SK-N-SH (cell line): Measurements from ENCODE around the gene NF2. TPM values are rescaled to one million over a fixed set of nuclear protein-coding genes. Genes with fewer than 3 reads are reported as not detected.

ENCODE experiments used
- CTCF ChIA-PET: fragments of 300-600, 350-600 bp; formaldehyde crosslinking; extraction: SDS; loops from one replicate; lab custom pipeline; 2021; lab: Yijun Ruan, JAX
- POLR2A ChIA-PET: fragments of 350-600 bp; sonication (Branson Sonifier 250); formaldehyde crosslinking; extraction: SDS; loops from one replicate; lab custom pipeline; 2020; ENCODE audit warnings: antibody characterized with exemption, inconsistent platforms; lab: Yijun Ruan, JAX
- DNase-seq: peaks from one replicate; pipeline ENCODE4 v3.0.0; 2012
- H2AFZ ChIP-seq: fragments of 200-600 bp; sonication (generic); 2 replicates; pipeline ENCODE4 v1.8.1; 2016; ENCODE audit warnings: antibody characterized with exemption, mild to moderate bottlenecking, low read depth
- H3F3A ChIP-seq: fragments of 200-600 bp; sonication (generic); replicated peaks from 2 replicates; pipeline ENCODE3; 2016; ENCODE audit warnings: antibody characterized with exemption, mild to moderate bottlenecking; ENCODE audit not compliant: insufficient read depth
- H3K27ac ChIP-seq, 2 experiments: fragments of 200-500 bp in 1 of 2; fragments of 200-600 bp in 1 of 2; sonication (Bioruptor generic) in 1 of 2; sonication (generic), shearing (Covaris generic) in 1 of 2; 2 replicates each; pipeline versions ENCODE4 v1.5.1 to v1.6.1; 2014 to 2016; ENCODE audit warnings: low read depth in 2 of 2, inconsistent platforms in 1 of 2, low read length in 1 of 2, mild to moderate bottlenecking in 1 of 2, mixed read lengths in 1 of 2
- H3K27me3 ChIP-seq: fragments of 200-600 bp; sonication (generic), shearing (Covaris generic); 2 replicates; pipeline ENCODE4 v1.6.1; 2016; ENCODE audit warnings: mixed run types; ENCODE audit not compliant: insufficient read depth
- H3K36me3 ChIP-seq, 2 experiments: fragments of 200-500 bp in 1 of 2; fragments of 200-600 bp in 1 of 2; sonication (Bioruptor generic) in 1 of 2; sonication (generic) in 1 of 2; replicated peaks in 1 of 2; 2 replicates each; pipeline versions ENCODE3 to v1.5.1; 2014 to 2016; ENCODE audit warnings: low read length in 1 of 2, mild to moderate bottlenecking in 1 of 2; ENCODE audit not compliant: insufficient read depth in 2 of 2, control insufficient read depth in 1 of 2
- H3K4me1 ChIP-seq, 2 experiments: fragments of 200-500 bp in 1 of 2; fragments of 200-600 bp in 1 of 2; sonication (Bioruptor generic) in 1 of 2; sonication (generic), shearing (Covaris generic) in 1 of 2; 2 replicates each; pipeline versions ENCODE4 v1.5.1 to v1.6.1; 2014 to 2016; ENCODE audit warnings: low read depth in 1 of 2, low read length in 1 of 2, mixed run types in 1 of 2; ENCODE audit not compliant: insufficient read depth in 2 of 2, control insufficient read depth in 1 of 2
- H3K4me2 ChIP-seq: fragments of 200-600 bp; sonication (generic), shearing (Covaris generic); 2 replicates; pipeline ENCODE4 v1.6.1; 2017; ENCODE audit warnings: mixed run types
- H3K4me3 ChIP-seq, 2 experiments: fragments of 200-500 bp in 1 of 2; fragments of 200-600 bp in 1 of 2; sonication (Bioruptor generic) in 1 of 2; sonication (generic), shearing (Covaris generic) in 1 of 2; 2 replicates each; pipeline versions ENCODE4 v1.5.1 to v1.8.1; 2014 to 2016; ENCODE audit warnings: low read depth in 2 of 2, inconsistent platforms in 1 of 2, low read length in 1 of 2, mild to moderate bottlenecking in 1 of 2, mixed read lengths in 1 of 2, moderate library complexity in 1 of 2
- H3K79me2 ChIP-seq: fragments of 200-600 bp; sonication (generic); 2 replicates; pipeline ENCODE4 v1.8.1; 2017; ENCODE audit warnings: mild to moderate bottlenecking; ENCODE audit not compliant: insufficient read depth
- H3K9ac ChIP-seq: fragments of 200-600 bp; sonication (generic); 2 replicates; pipeline ENCODE4 v1.6.1; 2017; ENCODE audit warnings: mixed run types
- H3K9me2 ChIP-seq: fragments of 200-600 bp; sonication (generic); 2 replicates; pipeline ENCODE4 v1.6.1; 2017; ENCODE audit warnings: mixed run types
- H3K9me3 ChIP-seq: fragments of 200-600 bp; sonication (generic); 2 replicates; pipeline ENCODE4 v1.6.1; 2017; ENCODE audit warnings: mixed run types, mild to moderate bottlenecking, moderate library complexity
- H4K20me1 ChIP-seq: fragments of 200-600 bp; sonication (generic); 2 replicates; pipeline ENCODE4 v1.6.1; 2017; ENCODE audit warnings: mild to moderate bottlenecking, mixed run types; ENCODE audit not compliant: insufficient read depth
- CHD2 ChIP-seq: fragments of 150-350 bp; IDR thresholded peaks from 2 replicates; pipeline ENCODE4 v1.6.1; 2018; ENCODE audit warnings: low read length; ENCODE audit not compliant: partially characterized antibody
- EP300 ChIP-seq, 2 experiments: IDR thresholded peaks; 2 replicates each; pipeline versions ENCODE4 v1.4.0 to v1.6.1; 2012; ENCODE audit warnings: borderline replicate concordance in 1 of 2, low read depth in 1 of 2, low read length in 1 of 2
- FOSL2 ChIP-seq: IDR thresholded peaks from 2 replicates; pipeline ENCODE4 v1.4.0; 2012; ENCODE audit warnings: low read depth, mild to moderate bottlenecking, moderate library complexity, borderline replicate concordance
- FOXM1 ChIP-seq: IDR thresholded peaks from 2 replicates; pipeline ENCODE4 v1.4.0; 2012; ENCODE audit warnings: low read depth, mild to moderate bottlenecking
- GATA2 ChIP-seq: sonication (generic); formaldehyde crosslinking; IDR thresholded peaks from 2 replicates; pipeline ENCODE4 v1.5.0; 2020; ENCODE audit warnings: mild to moderate bottlenecking, missing genetic modification reagents
- IRF3 ChIP-seq: fragments of 150-350 bp; IDR thresholded peaks from 2 replicates; pipeline ENCODE4 v1.6.1; 2016; ENCODE audit warnings: mild to moderate bottlenecking, low read depth, low read length
- JUND ChIP-seq: IDR thresholded peaks from 2 replicates; pipeline ENCODE4 v1.4.0; 2012
- MAX ChIP-seq: IDR thresholded peaks from 2 replicates; pipeline ENCODE4 v1.4.0; 2012; ENCODE audit warnings: low read depth
- NFIC ChIP-seq: IDR thresholded peaks from 2 replicates; pipeline ENCODE4 v1.4.0; 2012; ENCODE audit warnings: borderline replicate concordance
- POLR2AphosphoS5 ChIP-seq: IDR thresholded peaks from 2 replicates; pipeline ENCODE4 v1.6.1; 2012; ENCODE audit warnings: low read depth, low read length
- RAD21 ChIP-seq: IDR thresholded peaks from 2 replicates; pipeline ENCODE4 v1.6.1; 2012; ENCODE audit warnings: mild to moderate bottlenecking, low read length
- SMC3 ChIP-seq: IDR thresholded peaks from 2 replicates; pipeline ENCODE4 v1.6.1; 2012; ENCODE audit warnings: low read depth, low read length, improper control_type of control experiment
- TAF1 ChIP-seq: IDR thresholded peaks from 2 replicates; pipeline ENCODE4 v1.6.1; 2012; ENCODE audit warnings: low read depth, mild to moderate bottlenecking, low read length, moderate library complexity, borderline replicate concordance
- TCF12 ChIP-seq: IDR thresholded peaks from 2 replicates; pipeline ENCODE4 v1.4.0; 2012
- TEAD4 ChIP-seq: IDR thresholded peaks from 2 replicates; pipeline ENCODE4 v1.4.0; 2012; ENCODE audit warnings: mild to moderate bottlenecking, borderline replicate concordance; ENCODE audit not compliant: insufficient read depth
- USF1 ChIP-seq: IDR thresholded peaks from 2 replicates; pipeline ENCODE4 v1.4.0; 2012; ENCODE audit warnings: low read depth, borderline replicate concordance
- USF2 ChIP-seq: fragments of 150-350 bp; IDR thresholded peaks from 2 replicates; pipeline ENCODE4 v1.6.1; 2017; ENCODE audit warnings: antibody characterized with exemption, low read length, low read depth, borderline replicate concordance
- WGBS: methylation state at CpG from one replicate; pipeline ENCODE4 v1.1.6; 2017; ENCODE audit warnings: low lambda C conversion rate; 5-methylcytosine and 5-hydroxymethylcytosine counted together
- polyA plus RNA-seq, 3 experiments: library from polyadenylated mRNA; depleted of rRNA; stranded (reverse); fragments of >200 nt; gene quantifications; 2 replicates each; pipeline ENCODE4 v1.2.3, GENCODE V29; 2012

The NF2 gene
- polyA plus RNA-seq, 1 of the 3 experiments (the other 2 are of a cell fraction), result 44.1 TPM

GRCh38 chr22:29673361-29674066 lies 70.1 kb downstream of the NF2 start:
- H3K36me3 ChIP-seq, result peaks cover 21 to 67% of the 10 kb centered on the region in 2 experiments
- WGBS, result 95% methylated on average over 12 of the region's 14 CpGs

GRCh38 chr22:29674121-29674520 lies 70.7 kb downstream of the NF2 start:
- Histone ChIP-seq H3K27ac (no peak overlapping the region), H3K79me2 (no peaks in the 10 kb centered on the region), H3K4me2 (no peak overlapping the region), H3K36me3 (peaks cover 16 to 68% of the 10 kb centered on the region in 2 experiments), H3K4me3 (no peak overlapping the region), H3K27me3 (no peaks in the 10 kb centered on the region), H3K4me1 (no peaks in the 10 kb centered on the region), H2AFZ (no peak overlapping the region), H4K20me1 (no peaks in the 10 kb centered on the region), H3K9me2 (no peaks in the 10 kb centered on the region), H3K9me3 (no peaks in the 10 kb centered on the region), H3F3A (no peaks in the 10 kb centered on the region), H3K9ac (no peak overlapping the region)
- ChIA-PET POLR2A (no interaction called here), CTCF (interaction anchor here (0.6 to 3.6 kb wide), 4 partner anchors 15 to 414 kb away, joined by 3 to 10 read pairs (median 4); no protein-coding TSS in a partner anchor)
- 96% methylated on average over 8 of the region's 8 CpGs for WGBS
- no peak for DNase-seq
- TF ChIP-seq TEAD4 (no peak), POLR2AphosphoS5 (no peak), CHD2 (no peak), FOSL2 (no peak), USF1 (no peak), TAF1 (no peak), EP300 (IDR thresholded peaks at IDR 0.05; ENCODE audit: borderline replicate concordance in 1 of 2, low read depth in 1 of 2, low read length in 1 of 2) (no peak), SMC3 (no peak), TCF12 (no peak)

More at GRCh38 chr22:29673361-29674066, 70.1 kb downstream of the NF2 start:
- H3K9me2 ChIP-seq, result no peaks in the 10 kb centered on the region
- H4K20me1 ChIP-seq, result no peaks in the 10 kb centered on the region
- no peak overlapping the region for H3K4me2 ChIP-seq
- H3K9ac ChIP-seq, result no peak overlapping the region
- no peaks in the 10 kb centered on the region for H3F3A ChIP-seq
- no peak for TF ChIP-seq FOXM1
- no peak for TF ChIP-seq GATA2 (CRISPR knock-in tag)
- no peak for TF ChIP-seq NFIC
- TF ChIP-seq USF2, result no peak
- TF ChIP-seq RAD21, result no peak
- TF ChIP-seq JUND, result no peak
- TF ChIP-seq FOSL2, result no peak
- TF ChIP-seq IRF3, result no peak
- no peak for TF ChIP-seq MAX
- no peak for DNase-seq
- ChIA-PET CTCF (interaction anchor here (0.6 to 3.6 kb wide), 3 partner anchors 9 to 48 kb away, joined by 3 to 10 read pairs (median 3); no protein-coding TSS in a partner anchor), POLR2A (no interaction called here)
- no peak overlapping the region for H2AFZ ChIP-seq
- H3K27ac ChIP-seq, result no peak overlapping the region
- no peaks in the 10 kb centered on the region for H3K79me2 ChIP-seq
- no peaks in the 10 kb centered on the region for H3K27me3 ChIP-seq
- no peaks in the 10 kb centered on the region for H3K4me1 ChIP-seq
- no peak overlapping the region for H3K4me3 ChIP-seq
- H3K9me3 ChIP-seq, result no peaks in the 10 kb centered on the region
